Transverse colon (tissue), 4 donors: ENCODE results near the gene AP4E1. TPM values are rescaled to one million over a fixed set of nuclear protein-coding genes. Genes with fewer than 3 reads are reported as not detected.
"Not testable (repeated sequence)": the region's sequence is repeated elsewhere in the genome, so short reads cannot be mapped to it uniquely, and the experiment has no call there.

Experiments
- DNase-seq: peaks from one replicate; pipeline ENCODE4 v3.0.0-alpha.2; 2019
- H3K27ac ChIP-seq, 4 donors: fragments of 200-600 bp; sonication (generic); 2 replicates each; pipeline ENCODE4 v1.5.1; 2016 to 2018; ENCODE audit warnings: inconsistent platforms in 4 of 4
- H3K27me3 ChIP-seq: fragments of 200-600 bp; sonication (generic); 2 replicates; pipeline ENCODE4 v1.5.1; 2017; ENCODE audit warnings: inconsistent platforms
- H3K36me3 ChIP-seq, 4 donors: fragments of 200-600 bp; sonication (generic); 2 replicates each; pipeline ENCODE4 v1.5.1; 2017 to 2019; ENCODE audit warnings: inconsistent platforms in 4 of 4
- H3K4me1 ChIP-seq, 4 donors: fragments of 200-600 bp; sonication (generic); 2 replicates each; pipeline ENCODE4 v1.5.1; 2017 to 2020; ENCODE audit warnings: inconsistent platforms in 4 of 4
- H3K4me3 ChIP-seq, 4 donors: fragments of 200-600 bp; sonication (generic); 1 replicate in 1 of 4; 2 replicates in 3 of 4; pipeline versions ENCODE4 v1.5.1 to v1.6.1; 2017 to 2019; ENCODE audit warnings: inconsistent platforms in 4 of 4
- H3K9me3 ChIP-seq, 2 donors: fragments of 200-600 bp; sonication (generic); 2 replicates each; pipeline ENCODE4 v1.5.1; 2017 to 2019; ENCODE audit warnings: inconsistent platforms in 2 of 2
- CTCF ChIP-seq, 5 experiments: fragments of 200-600 bp in 3 of 5; fragments of 450-650 bp in 2 of 5; sonication (generic) in 3 of 5; IDR thresholded peaks; 1 replicate in 2 of 5; 2 replicates in 3 of 5; pipeline ENCODE4 v1.5.1; 2016 to 2017; ENCODE audit warnings: antibody characterized with exemption in 5 of 5, inconsistent platforms in 3 of 5, mild to moderate bottlenecking in 2 of 5, moderate library complexity in 1 of 5
- EP300 ChIP-seq: sonication (generic); formaldehyde crosslinking; IDR thresholded peaks from one replicate; pipeline ENCODE4 v1.6.1; 2017; ENCODE audit warnings: antibody characterized with exemption, low read depth
- POLR2A ChIP-seq: fragments of 450-650 bp; IDR thresholded peaks from one replicate; pipeline ENCODE4 v1.6.1; 2016; ENCODE audit warnings: antibody characterized with exemption, mild to moderate bottlenecking, moderate library complexity
- POLR2AphosphoS5 ChIP-seq, 3 donors: sonication (generic); formaldehyde crosslinking; IDR thresholded peaks; one replicate each; pipeline ENCODE4 v1.6.1; 2016; ENCODE audit warnings: antibody characterized with exemption in 3 of 3
- WGBS, 2 donors: methylation state at CpG; one replicate each; pipeline ENCODE4 v1.1.5; 2018; ENCODE audit warnings: low coverage in 1 of 2; 5-methylcytosine and 5-hydroxymethylcytosine counted together
- in situ Hi-C, 4 donors: fragments of 200-750 bp; cut with MboI; loops; one replicate each; pipeline versions ENCODE4 v1.15.0 to v1.15.1; 2017; ENCODE audit warnings: low sequenced_read_pairs in 3 of 4, low pct_ligation_motif_present in 1 of 4, low pct_unique_long_range_greater_than_20kb in 1 of 4
- intact Hi-C: fragments of 100-400 bp; cut with DNase I; formaldehyde crosslinking; loops from one replicate; pipeline ENCODE4 v1.15.1; 2023; ENCODE audit warnings: low total_unique reads
- total RNA-seq, 4 donors: library from RNA; depleted of rRNA; stranded (reverse); fragments of >200 nt; gene quantifications; one replicate each; pipeline ENCODE4 v1.1.0, GENCODE V29; 2016

Gene AP4E1
- total RNA-seq, 4 donors from 2014 or later: 6.0 to 22.4 (median 9.9) TPM

DNA sequence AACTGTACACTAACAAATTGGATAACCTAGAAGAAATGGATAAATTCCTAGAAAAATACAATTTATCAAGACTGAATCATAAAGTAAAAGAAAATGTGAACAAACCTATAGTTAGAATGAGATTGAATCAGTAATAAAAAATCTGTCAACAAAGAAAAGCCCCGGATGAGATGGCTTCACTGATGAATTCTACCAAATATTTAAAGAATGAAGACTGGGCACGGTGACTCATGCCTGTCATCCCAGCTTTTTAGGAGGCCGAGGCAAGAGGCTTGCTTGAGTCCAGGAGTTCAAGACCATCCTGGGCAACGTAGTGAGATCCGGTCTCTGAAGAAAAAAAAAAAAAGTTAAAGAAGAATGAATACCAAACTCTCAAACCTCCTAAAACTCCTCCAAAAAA is 17.7 kb upstream of the AP4E1 start:
- H3K27ac ChIP-seq: no peak overlapping the region
- intact Hi-C loops: no loop called here
- WGBS, 2 donors: 95 to 97% methylated on average over 4 to 5 of the region's 5 CpGs
- H3K4me3 ChIP-seq: no peak overlapping the region
- H3K27me3 ChIP-seq: no peaks in the 10 kb centered on the region
- no peaks in the 10 kb centered on the region for H3K36me3 ChIP-seq
- in situ Hi-C loops: no loop called here
- no peak for TF ChIP-seq CTCF (IDR thresholded peaks at IDR 0.05)
- TF ChIP-seq POLR2AphosphoS5 (IDR thresholded peaks at IDR 0.05): no peak
- TF ChIP-seq EP300: no peak
- no peak for TF ChIP-seq POLR2A
- DNase-seq: no peak
- H3K4me1 ChIP-seq: peaks cover 0 to 3% (median 0%) of the 10 kb centered on the region in 4 donors
- peaks cover 0 to 9% of the 10 kb centered on the region in 2 donors for H3K9me3 ChIP-seq

DNA sequence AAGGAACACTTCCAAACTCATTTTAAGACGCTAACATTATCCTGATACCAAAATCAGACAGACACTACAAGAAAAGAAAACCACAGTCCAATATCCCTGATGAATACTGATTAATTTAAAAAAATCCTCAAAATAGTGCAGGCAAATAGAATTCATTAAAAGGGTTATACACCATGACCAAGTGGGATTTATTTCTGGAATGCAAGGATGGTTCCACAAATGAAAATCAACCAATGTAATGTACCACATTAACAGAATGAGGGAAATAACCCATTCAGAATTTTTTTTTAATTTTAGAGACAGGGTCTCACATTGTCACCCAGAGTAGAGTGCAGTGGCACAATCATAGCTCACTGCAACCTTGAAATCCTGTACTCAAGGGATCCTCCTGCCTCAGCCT is 17.3 kb upstream of the AP4E1 start:
- intact Hi-C loops (no loop called here), in situ Hi-C loops (no loop called here)
- TF ChIP-seq CTCF (IDR thresholded peaks at IDR 0.05): no peak
- no peak for TF ChIP-seq EP300
- TF ChIP-seq POLR2A: no peak
- TF ChIP-seq POLR2AphosphoS5 (IDR thresholded peaks at IDR 0.05): no peak
- Histone ChIP-seq H3K4me3 (no peak overlapping the region), H3K27ac (no peak overlapping the region), H3K27me3 (no peaks in the 10 kb centered on the region), H3K4me1 (peaks cover 0 to under 1% (median 0%) of the 10 kb centered on the region in 4 donors), H3K9me3 (peaks cover 0 to 9% of the 10 kb centered on the region in 2 donors), H3K36me3 (no peaks in the 10 kb centered on the region)
- DNase-seq: no peak
- WGBS, 2 donors: 100% methylated on average over 1 of the region's 1 CpG; no CpG with 5 or more reads in 1 of the 2 donors

DNA sequence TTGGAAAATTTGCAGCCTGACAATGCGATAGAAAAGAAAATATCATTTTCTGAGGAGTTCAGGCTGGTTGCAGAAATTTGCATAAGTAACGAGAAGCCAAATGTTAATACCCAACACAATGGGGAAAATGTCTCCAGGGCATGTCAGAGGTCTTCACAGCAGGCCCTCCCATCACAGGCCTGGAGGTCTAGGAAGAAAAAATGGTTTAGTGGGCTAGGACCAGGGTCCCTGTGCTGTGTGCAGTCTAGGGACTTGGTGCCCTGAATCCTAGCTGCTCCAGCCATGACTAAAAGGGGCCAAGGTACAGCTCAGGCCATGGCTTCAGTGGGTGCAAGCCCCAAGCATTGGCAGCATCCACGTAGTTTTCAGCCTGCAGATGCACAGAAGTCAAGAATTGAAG is 14.5 kb upstream of the AP4E1 start:
- DNase-seq: no peak
- no peaks in the 10 kb centered on the region for H3K36me3 ChIP-seq
- no peak for TF ChIP-seq EP300
- no peak for TF ChIP-seq CTCF (IDR thresholded peaks at IDR 0.05)
- no peak for TF ChIP-seq POLR2A
- no peak for TF ChIP-seq POLR2AphosphoS5 (IDR thresholded peaks at IDR 0.05)
- WGBS, 2 donors: 85 to 90% methylated on average over 2 to 3 of the region's 3 CpGs
- intact Hi-C loops: no loop called here
- no peaks in the 10 kb centered on the region for H3K27me3 ChIP-seq
- H3K4me1 ChIP-seq: no peaks in the 10 kb centered on the region
- in situ Hi-C loops: no loop called here
- no peak overlapping the region for H3K4me3 ChIP-seq
- H3K27ac ChIP-seq: no peak overlapping the region
- H3K9me3 ChIP-seq: peaks cover 0 to 9% of the 10 kb centered on the region in 2 donors

DNA sequence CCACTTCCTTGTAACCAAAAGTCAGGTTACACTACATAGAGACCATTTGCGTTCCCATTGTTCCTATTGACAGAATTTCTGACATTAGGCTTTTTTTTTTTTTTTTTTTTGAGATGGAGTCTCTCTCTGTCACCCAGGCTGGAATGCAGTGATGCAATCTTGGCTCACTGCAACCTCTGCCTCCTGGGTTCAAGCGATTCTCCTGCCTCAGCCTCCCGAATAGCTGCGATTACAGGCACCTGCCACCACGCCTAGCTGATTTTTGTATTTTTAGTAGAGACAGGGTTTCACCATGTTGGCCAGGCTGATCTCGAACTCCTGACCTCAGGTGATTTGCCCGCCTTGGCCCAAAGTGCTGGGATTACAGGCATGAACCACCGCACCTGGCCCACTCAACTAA is 7.1 kb upstream of the AP4E1 start:
- not testable (repeated sequence) for DNase-seq
- intact Hi-C loops: loop anchor here (10.0 kb wide), 1 partner anchor 217 kb away; the partner anchor contains the start of gene TRPM7
- in situ Hi-C loops: loop anchor here in 3 of 4 donors (10.0 to 25.0 kb wide), 2 partner anchors 227 to 439 kb away; no protein-coding TSS in a partner anchor

DNA sequence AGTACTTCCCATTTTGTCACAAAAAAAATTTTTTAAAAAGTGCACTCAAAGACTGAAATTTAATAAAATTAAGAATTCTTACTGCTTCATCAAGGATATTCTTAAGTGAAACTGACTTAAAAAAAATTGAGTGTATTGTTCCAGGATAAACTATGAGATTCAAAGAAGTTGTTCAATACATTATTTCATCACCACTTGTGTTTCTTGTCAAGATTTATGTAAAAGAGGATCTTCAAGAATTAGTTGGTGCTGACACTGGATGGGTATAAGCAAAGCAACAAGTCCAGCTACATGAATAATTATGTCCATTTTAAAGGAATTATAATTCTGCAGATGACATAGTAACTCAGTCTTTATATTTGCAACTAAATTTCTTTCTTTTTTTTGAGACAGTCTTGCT is 4.3 kb upstream of the AP4E1 start:
- no peak for TF ChIP-seq EP300
- TF ChIP-seq POLR2A: no peak
- TF ChIP-seq POLR2AphosphoS5 (IDR thresholded peaks at IDR 0.05): no peak
- no peak for TF ChIP-seq CTCF (IDR thresholded peaks at IDR 0.05)
- Histone ChIP-seq H3K36me3 (no peaks in the 10 kb centered on the region), H3K9me3 (no peaks in the 10 kb centered on the region), H3K27me3 (no peaks in the 10 kb centered on the region), H3K4me3 (no peak overlapping the region), H3K27ac (no peak overlapping the region), H3K4me1 (peaks cover 0 to 12% (median 11%) of the 10 kb centered on the region in 4 donors)
- intact Hi-C loops (loop anchor here (10.0 kb wide), 1 partner anchor 219 kb away; the partner anchor contains the start of gene TRPM7), in situ Hi-C loops (loop anchor here in 3 of 4 donors (10.0 to 25.0 kb wide), 2 partner anchors 229 to 442 kb away; no protein-coding TSS in a partner anchor)
- no peak for DNase-seq

More for the DNA sequence above, 7.1 kb upstream of the AP4E1 start:
- not testable (repeated sequence) for H3K27me3 ChIP-seq, H3K4me1 ChIP-seq, H3K36me3 ChIP-seq, H3K4me3 ChIP-seq, H3K9me3 ChIP-seq, H3K27ac ChIP-seq
- WGBS, 2 donors: 88 to 98% methylated on average over 1 to 8 of the region's 8 CpGs
